ENCODE results near the gene OXTR.

DNA sequence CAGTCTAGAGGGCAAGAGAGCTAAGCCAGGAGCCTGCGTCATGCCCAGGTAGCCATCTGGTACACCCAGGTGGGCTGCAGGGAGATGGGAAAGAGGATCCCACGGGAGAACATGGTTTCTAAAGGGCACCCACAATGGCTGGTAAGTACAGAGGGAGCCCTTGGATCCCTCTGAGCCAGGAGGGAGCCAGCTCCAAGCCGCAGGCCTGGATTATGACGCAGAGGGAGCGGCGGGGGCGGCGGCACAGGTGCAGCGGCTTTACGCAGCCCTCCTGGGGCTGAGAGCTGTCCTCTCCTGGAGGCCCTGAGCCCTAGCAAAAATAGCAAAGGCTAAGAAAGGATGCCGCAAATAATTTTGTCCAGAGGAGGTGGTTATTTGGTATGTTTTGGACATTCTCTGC lies 33.0 kb downstream of the OXTR start:
- no peak for TF ChIP-seq CTCF (IDR thresholded peaks at IDR 0.05)
- TF ChIP-seq ZFX (IDR thresholded peaks at IDR 0.05; ENCODE audit: borderline replicate concordance): no peak

Data from 22Rv1 (cell line).